HG03342 (cell line): ENCODE measurements around the gene SMAD7.

ENCODE experiments used
- ATAC-seq: cut with Tn5 transposase; IDR thresholded peaks from one replicate; pipeline ENCODE4 v1.9.1; 2021; ENCODE audit warnings: mild to moderate bottlenecking, moderate library complexity; ENCODE audit not compliant: unreplicated experiment

Gene SMAD7

GRCh38 chr18:48986851-48987761 is 36.3 kb upstream of the SMAD7 start:
- ATAC-seq, result no peak

DNA sequence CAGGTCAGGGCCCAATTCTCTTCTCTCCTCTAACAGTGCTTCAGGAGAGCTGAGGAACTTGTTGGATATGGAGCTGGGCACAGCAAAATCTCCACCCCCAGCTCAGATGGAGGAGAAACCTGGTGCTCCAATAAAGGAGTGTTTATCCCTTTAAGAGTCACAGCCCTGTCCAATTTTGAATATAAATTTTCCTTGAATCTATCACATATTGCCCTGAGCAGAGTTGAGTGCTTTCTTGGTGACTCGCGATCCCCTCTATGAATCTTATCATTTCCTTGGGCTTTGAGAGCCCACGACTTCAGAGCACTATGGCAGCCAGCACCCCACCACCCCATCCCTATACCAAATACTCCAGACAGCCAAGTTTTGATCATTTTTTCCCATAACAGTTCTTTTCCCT is 34.4 kb upstream of the SMAD7 start:
- no peak for ATAC-seq

GRCh38 chr18:48983793-48984437 is 33.1 kb upstream of the SMAD7 start:
- ATAC-seq, result no peak

GRCh38 chr18:48982266-48982665 is 31.5 kb upstream of the SMAD7 start:
- no peak for ATAC-seq

DNA sequence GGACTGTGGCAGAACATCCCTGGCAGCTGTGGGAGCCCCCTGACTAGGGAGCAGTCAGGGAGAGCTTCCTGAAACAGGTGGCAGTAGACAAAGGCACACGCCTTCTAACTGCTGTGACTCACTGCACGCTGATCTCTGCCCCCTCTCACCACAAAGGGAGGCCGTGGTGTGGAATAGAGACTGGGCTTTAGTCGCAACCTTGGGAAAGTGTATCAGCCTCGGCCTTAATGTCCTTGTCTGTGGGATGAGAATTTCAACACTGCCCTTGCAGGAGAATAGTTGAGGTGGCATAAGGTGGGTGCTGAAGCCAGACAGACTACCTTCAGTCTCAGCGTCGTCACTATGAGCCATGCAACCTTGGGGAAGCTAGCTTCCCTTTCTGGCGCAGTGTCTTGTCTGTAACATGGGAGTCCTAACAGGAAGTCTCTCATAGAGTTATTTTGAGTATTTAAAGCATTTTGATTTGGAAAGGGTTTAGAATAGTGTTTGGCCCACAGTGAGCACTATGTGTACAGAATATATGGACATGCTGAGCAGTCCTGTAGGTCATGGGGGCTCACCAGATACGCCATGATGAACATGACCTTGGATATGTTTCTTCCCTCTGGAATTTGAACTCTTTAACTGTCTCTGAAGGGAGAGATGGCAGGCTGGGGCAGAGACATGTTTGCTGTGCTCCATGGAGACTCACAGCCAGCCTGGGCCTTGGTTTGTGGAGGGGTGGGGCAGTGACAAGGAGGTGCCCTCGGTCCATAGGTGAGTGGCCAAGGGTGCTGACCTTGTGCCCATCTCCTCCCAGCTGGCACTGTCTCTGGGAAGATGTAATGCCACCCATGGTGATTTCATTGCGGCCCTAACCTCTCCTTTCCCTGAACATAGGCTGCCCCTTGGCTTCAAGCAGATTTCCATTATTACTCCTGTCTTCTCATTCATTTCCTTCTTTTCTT is 29.5 kb upstream of the SMAD7 start:
- no peak for ATAC-seq

- no peak for ATAC-seq
Observed at GRCh38 chr18:48977914-48978313, 27.1 kb upstream of the SMAD7 start.

DNA sequence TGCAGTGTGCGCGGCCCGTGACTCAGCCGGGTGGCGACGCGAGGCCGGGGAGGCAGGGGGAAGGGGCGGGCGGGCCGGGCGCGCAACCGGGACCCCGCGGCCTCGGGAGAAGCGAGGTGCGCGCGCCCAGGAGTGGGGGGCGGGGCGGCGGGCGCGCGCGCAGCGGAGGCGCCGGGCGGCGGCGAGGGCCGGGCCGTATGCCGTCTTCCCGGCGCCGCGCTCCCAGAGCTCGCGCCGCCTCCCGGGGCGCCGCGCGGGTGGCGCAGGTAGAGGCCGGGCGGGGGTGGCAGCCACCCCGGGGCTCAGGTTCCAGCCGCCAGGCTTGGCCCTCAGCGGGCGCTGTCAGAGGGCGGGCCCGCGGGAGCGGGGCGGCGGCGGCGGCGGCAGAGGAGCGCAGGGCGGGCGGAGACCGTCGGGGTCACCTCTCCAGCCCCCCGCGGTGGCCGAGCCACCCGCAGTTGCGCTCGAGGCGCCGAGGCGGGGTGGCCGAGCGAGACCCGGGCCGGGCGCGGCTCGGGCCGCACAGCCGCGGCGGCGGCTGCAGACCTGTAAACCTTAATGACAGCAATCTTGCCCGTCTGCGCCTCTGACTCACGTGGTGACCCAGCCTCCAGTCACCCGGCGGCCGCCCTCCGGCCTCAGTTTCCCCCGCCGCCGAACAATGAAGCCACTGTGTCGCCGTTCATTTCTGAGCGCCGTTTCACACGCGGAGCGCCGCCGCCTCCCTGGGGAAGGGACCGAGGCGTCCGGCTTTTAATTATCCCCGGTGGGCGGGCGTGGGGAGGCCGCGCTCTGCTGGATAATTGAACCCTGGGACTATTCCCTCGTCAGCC is 25.3 kb upstream of the SMAD7 start:
- peak; percentile 53 for ATAC-seq

- ATAC-seq, result no peak
Observed at GRCh38 chr18:48975120-48975816, 24.5 kb upstream of the SMAD7 start.

DNA sequence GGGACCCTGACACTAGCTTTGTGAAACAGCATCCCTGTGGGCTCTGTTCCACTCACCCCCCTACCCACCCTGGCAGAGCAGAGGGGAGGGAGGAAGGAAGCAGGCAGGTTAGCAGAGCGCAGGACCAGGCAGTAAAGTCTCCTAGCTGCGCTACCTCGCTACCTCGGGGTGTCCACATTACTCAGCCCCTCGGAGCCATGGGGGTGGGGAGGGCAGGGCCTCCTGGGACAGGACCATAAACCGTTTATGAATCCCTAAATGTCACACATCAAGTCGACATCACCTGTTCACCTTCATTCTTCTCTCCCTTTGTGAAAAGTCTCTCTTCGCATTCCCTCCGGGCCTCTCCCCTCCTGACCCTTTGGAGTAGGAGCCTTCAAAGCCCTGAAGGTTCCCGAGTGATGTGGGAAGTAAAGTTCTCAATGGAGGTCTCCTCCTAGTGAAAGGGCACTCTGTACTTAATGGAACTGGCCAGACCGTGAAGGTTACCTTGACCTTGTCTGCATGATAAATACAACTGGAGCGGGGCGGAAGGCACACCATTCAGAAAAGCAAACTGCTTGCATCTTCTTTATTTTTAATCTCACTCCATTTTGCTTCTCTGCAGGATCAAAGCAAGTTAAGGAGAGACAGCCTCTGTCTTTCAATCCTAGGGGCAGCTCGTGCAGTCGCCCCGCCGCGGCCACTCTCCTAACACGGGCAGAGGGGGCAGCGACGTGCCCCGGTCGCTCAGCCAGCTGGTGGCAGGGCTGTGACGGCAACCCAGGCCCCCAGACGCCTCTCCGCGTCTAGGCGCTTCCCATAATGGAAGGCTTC is 23.7 kb upstream of the SMAD7 start:
- no peak for ATAC-seq

GRCh38 chr18:48973731-48974130 is 23.0 kb upstream of the SMAD7 start:
- ATAC-seq, result no peak

- ATAC-seq, result no peak
Observed at GRCh38 chr18:48968412-48969215, 17.8 kb upstream of the SMAD7 start.

GRCh38 chr18:48967545-48967944 is 16.8 kb upstream of the SMAD7 start:
- no peak for ATAC-seq

DNA sequence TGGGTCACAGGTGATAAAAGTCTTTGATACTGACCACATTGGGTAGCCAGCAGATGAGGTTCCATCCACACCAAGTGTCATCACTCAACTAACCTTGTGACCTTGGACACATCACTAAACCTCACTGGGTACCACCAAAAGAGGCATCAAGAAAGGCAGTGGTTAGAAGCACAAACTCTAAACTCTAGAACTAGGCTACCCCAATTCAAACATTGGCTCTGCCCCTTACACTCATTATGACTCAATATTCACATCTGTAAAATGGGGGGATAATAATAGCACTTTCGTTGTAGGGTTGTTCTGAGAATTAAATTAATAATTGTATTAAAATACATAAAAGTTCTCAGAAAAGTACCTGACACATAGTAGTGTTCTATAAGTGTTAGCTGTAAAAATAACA is 15.8 kb upstream of the SMAD7 start:
- no peak for ATAC-seq

DNA sequence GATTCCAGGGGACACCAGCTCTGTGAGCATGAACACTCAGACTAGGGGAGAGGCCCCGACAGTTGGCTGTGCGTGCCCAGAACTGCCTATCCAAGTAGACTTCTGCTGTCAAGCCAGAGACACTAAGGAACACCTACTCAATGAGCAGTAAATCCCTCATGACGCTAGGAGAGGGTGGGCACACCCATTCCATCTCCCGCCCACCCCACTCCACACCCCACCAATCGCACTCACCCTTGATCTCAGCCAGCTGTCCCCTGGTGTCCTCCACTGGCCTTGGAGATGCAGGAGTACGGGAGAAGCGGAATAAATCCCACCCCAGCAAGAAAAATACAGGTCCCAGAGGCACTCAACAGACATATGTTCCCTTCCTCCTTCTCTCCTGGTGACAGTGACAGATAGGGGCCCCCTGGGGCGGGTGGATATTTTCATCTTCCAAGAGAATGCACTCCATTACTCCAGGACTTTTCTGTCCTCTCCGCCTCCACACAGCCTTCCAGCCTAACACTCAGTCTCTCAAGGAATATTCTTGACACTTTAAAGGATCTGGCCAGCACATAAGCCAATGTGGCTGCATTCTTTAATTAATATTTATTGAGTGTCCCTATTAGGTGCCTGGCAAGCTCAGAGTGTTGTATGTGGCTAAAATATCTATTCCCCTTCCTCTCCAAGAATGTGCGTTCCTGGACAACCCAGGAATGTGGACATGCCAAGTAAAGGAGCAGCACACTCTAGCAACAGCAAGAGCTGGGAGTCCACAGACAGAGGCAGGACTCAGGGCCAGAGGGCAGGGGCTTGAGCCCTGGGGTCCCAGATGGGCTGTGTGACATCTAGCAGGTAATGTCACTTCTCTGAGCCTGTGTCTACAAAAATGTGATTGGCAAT is 13.1 kb upstream of the SMAD7 start:
- ATAC-seq, result no peak

GRCh38 chr18:48962994-48963561 is 12.3 kb upstream of the SMAD7 start:
- ATAC-seq, result no peak

DNA sequence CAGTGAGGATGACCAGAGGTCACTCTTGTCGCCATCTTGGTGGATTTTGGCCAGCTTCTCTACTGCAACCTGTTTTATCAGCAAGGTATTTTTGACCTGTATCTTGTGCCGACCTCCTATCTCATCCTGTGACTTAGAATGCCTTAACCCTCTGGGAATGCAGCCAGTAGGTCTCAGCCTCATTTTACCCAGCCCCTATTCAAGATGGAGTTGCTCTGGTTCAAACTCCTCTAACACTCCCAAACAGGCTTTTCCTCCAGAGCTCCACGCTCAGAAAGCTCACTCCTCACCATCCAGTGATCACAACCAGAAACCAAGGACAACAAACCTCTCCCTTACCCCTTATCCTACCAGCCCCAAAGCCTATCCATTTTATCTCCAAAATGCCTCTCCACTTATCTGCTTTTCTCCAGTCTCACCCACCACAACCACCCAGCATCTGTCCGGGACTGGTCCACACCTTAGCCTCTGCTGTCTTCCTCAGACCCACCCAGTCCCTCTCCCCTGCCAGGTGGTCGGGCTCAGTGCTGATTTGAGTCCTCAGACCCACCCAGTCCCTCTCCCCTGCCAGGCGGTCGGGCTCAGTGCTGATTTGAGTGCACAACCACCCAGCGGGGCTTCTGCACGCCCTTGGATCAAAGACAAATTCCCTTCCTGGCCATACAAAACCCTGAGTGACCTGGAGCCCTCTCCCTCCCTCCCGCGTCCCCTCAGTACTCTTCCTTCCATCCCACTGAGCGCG is 11.7 kb upstream of the SMAD7 start:
- ATAC-seq, result no peak
